ENCODE data around the gene LDB3. TPM values are rescaled to one million over a fixed set of nuclear protein-coding genes. Genes with fewer than 3 reads are reported as not detected.

LDB3 gene
- total RNA-seq, 4 donors from 2014 or later: 0.44 to 3.2 (median 0.98) TPM; not detected in 1

GRCh38 chr10:86667421-86668181, 710 bp upstream of the LDB3 start:
- no peaks in the 10 kb centered on the region for H3K36me3 ChIP-seq
- peak overlapping the region; percentile 64 for H3K27ac ChIP-seq
- H3K4me3 ChIP-seq: no peak overlapping the region
- WGBS: 88% methylated on average over 8 of the region's 10 CpGs
- TF ChIP-seq POLR2AphosphoS5 (IDR thresholded peaks at IDR 0.05) (no peak), EP300 (IDR thresholded peaks at IDR 0.05) (no peak), POLR2A (IDR thresholded peaks at IDR 0.05) (no peak), CTCF (IDR thresholded peaks at IDR 0.05) (no peak)
- no peak for DNase-seq (ENCODE audit: low spot score in 2 of 2)
- peaks cover 7% of the 10 kb centered on the region for H3K4me1 ChIP-seq
- H3K27me3 ChIP-seq: no peaks in the 10 kb centered on the region
- no peaks in the 10 kb centered on the region for H3K9me3 ChIP-seq

GRCh38 chr10:86670290-86670811, 2.0 kb downstream of the LDB3 start:
- DNase-seq (ENCODE audit: low spot score in 2 of 2): no peak
- TF ChIP-seq POLR2A (IDR thresholded peaks at IDR 0.05) (no peak), CTCF (IDR thresholded peaks at IDR 0.05) (no peak)
- Histone ChIP-seq H3K9me3 (no peaks in the 10 kb centered on the region), H3K36me3 (no peaks in the 10 kb centered on the region), H3K4me3 (peak overlapping the region; percentile 10), H3K27me3 (no peaks in the 10 kb centered on the region), H3K4me1 (peaks cover 10% of the 10 kb centered on the region), H3K27ac (no peak overlapping the region)
- WGBS: 83% methylated on average over 8 of the region's 8 CpGs

- Histone ChIP-seq H3K36me3 (no peaks in the 10 kb centered on the region), H3K27me3 (no peaks in the 10 kb centered on the region), H3K4me3 (peak overlapping the region; percentile 10), H3K27ac (no peak overlapping the region), H3K4me1 (peaks cover 10% of the 10 kb centered on the region), H3K9me3 (no peaks in the 10 kb centered on the region)
- TF ChIP-seq EP300 (IDR thresholded peaks at IDR 0.05) (no peak), CTCF (IDR thresholded peaks at IDR 0.05) (no peak)
- no peak for DNase-seq (ENCODE audit: low spot score in 2 of 2)
- 90% methylated on average over 4 of the region's 8 CpGs for WGBS
These were observed 2.6 kb downstream of the LDB3 start for GRCh38 chr10:86670876-86671275.

GRCh38 chr10:86671419-86671818, 3.1 kb downstream of the LDB3 start:
- H3K4me3 ChIP-seq: no peak overlapping the region

More at GRCh38 chr10:86671419-86671818, 3.1 kb downstream of the LDB3 start:
- peaks cover 10% of the 10 kb centered on the region for H3K4me1 ChIP-seq
- peak overlapping the region; percentile 32 for H3K27ac ChIP-seq
- H3K9me3 ChIP-seq: no peaks in the 10 kb centered on the region
- H3K36me3 ChIP-seq: no peaks in the 10 kb centered on the region
- no peak for TF ChIP-seq POLR2A (IDR thresholded peaks at IDR 0.05)
- TF ChIP-seq CTCF (IDR thresholded peaks at IDR 0.05): no peak
- TF ChIP-seq POLR2AphosphoS5 (IDR thresholded peaks at IDR 0.05): no peak
- no peak for TF ChIP-seq EP300 (IDR thresholded peaks at IDR 0.05)
- H3K27me3 ChIP-seq: no peaks in the 10 kb centered on the region
- WGBS: 100% methylated on average over 1 of the region's 3 CpGs
- no peak for DNase-seq (ENCODE audit: low spot score in 2 of 2)
